ENCODE measurements around the gene RNF213. TPM values are rescaled to one million over a fixed set of nuclear protein-coding genes. Genes with fewer than 3 reads are reported as not detected.

RNF213 gene
- total RNA-seq, 2 donors from 2014 or later: 546 to 651 TPM

GRCh38 chr17:80377798-80378197 lies 117.1 kb downstream of the RNF213 start:
- Mint-ChIP-seq H3K4me3 (no peak overlapping the region), H3K27ac (peak overlapping the region; percentile 84), H3K36me3 (ENCODE audit: insufficient read depth in 2 of 2) (peaks cover 19 to 59% of the 10 kb centered on the region in 2 donors), H3K4me1 (ENCODE audit: low read depth) (no peaks in the 10 kb centered on the region), H3K9me3 (no peaks in the 10 kb centered on the region), H3K27me3 (ENCODE audit: low read depth) (no peaks in the 10 kb centered on the region)
- DNase-seq (no peak), ATAC-seq (replicated peaks in 1 of 2) (peak in 1 of 2 donors; percentile 10)

- no peaks in the 10 kb centered on the region for H3K27me3 Mint-ChIP-seq (ENCODE audit: low read depth)
- ATAC-seq (replicated peaks in 1 of 2) (no peak), DNase-seq (no peak)
- H3K36me3 Mint-ChIP-seq (ENCODE audit: insufficient read depth in 2 of 2): peaks cover 23 to 68% of the 10 kb centered on the region in 2 donors
- H3K4me1 Mint-ChIP-seq (ENCODE audit: low read depth): no peaks in the 10 kb centered on the region
- no peak overlapping the region for H3K4me3 Mint-ChIP-seq
- H3K9me3 Mint-ChIP-seq: no peaks in the 10 kb centered on the region
- H3K27ac Mint-ChIP-seq: peak overlapping the region; percentile 16
Measured at GRCh38 chr17:80379348-80379747, 118.7 kb downstream of the RNF213 start.

GRCh38 chr17:80380068-80380467 lies 119.4 kb downstream of the RNF213 start:
- Mint-ChIP-seq H3K27ac (peak overlapping the region; percentile 46), H3K4me3 (no peak overlapping the region), H3K9me3 (no peaks in the 10 kb centered on the region), H3K27me3 (ENCODE audit: low read depth) (no peaks in the 10 kb centered on the region), H3K36me3 (ENCODE audit: insufficient read depth in 2 of 2) (peaks cover 25 to 66% of the 10 kb centered on the region in 2 donors), H3K4me1 (ENCODE audit: low read depth) (no peaks in the 10 kb centered on the region)
- DNase-seq (no peak), ATAC-seq (replicated peaks in 1 of 2) (no peak)

- DNase-seq (no peak), ATAC-seq (replicated peaks in 1 of 2) (no peak)
- Mint-ChIP-seq H3K9me3 (no peaks in the 10 kb centered on the region), H3K27ac (peak overlapping the region; percentile 58), H3K27me3 (ENCODE audit: low read depth) (no peaks in the 10 kb centered on the region), H3K4me3 (no peak overlapping the region), H3K4me1 (ENCODE audit: low read depth) (no peaks in the 10 kb centered on the region), H3K36me3 (ENCODE audit: insufficient read depth in 2 of 2) (peaks cover 25 to 63% of the 10 kb centered on the region in 2 donors)
Measured at GRCh38 chr17:80380555-80381002, 119.9 kb downstream of the RNF213 start.

GRCh38 chr17:80381416-80381923 lies 120.8 kb downstream of the RNF213 start:
- H3K4me1 Mint-ChIP-seq (ENCODE audit: low read depth): no peaks in the 10 kb centered on the region
- ATAC-seq (replicated peaks in 1 of 2) (no peak), DNase-seq (no peak)
- no peaks in the 10 kb centered on the region for H3K9me3 Mint-ChIP-seq
- H3K4me3 Mint-ChIP-seq: no peak overlapping the region
- H3K36me3 Mint-ChIP-seq (ENCODE audit: insufficient read depth in 2 of 2): peaks cover 25 to 66% of the 10 kb centered on the region in 2 donors
- H3K27ac Mint-ChIP-seq: no peak overlapping the region
- H3K27me3 Mint-ChIP-seq (ENCODE audit: low read depth): no peaks in the 10 kb centered on the region

GRCh38 chr17:80382446-80382845 lies 121.8 kb downstream of the RNF213 start:
- ATAC-seq (replicated peaks in 1 of 2): no peak
- no peaks in the 10 kb centered on the region for H3K27me3 Mint-ChIP-seq (ENCODE audit: low read depth)
- peak overlapping the region; percentile 75 for H3K27ac Mint-ChIP-seq
- H3K4me1 Mint-ChIP-seq (ENCODE audit: low read depth): no peaks in the 10 kb centered on the region
- no peak for DNase-seq
- no peaks in the 10 kb centered on the region for H3K9me3 Mint-ChIP-seq
- peaks cover 24 to 63% of the 10 kb centered on the region in 2 donors for H3K36me3 Mint-ChIP-seq (ENCODE audit: insufficient read depth in 2 of 2)
- no peak overlapping the region for H3K4me3 Mint-ChIP-seq

GRCh38 chr17:80382956-80383355 lies 122.3 kb downstream of the RNF213 start:
- peaks cover 21 to 62% of the 10 kb centered on the region in 2 donors for H3K36me3 Mint-ChIP-seq (ENCODE audit: insufficient read depth in 2 of 2)
- no peak for ATAC-seq (replicated peaks in 1 of 2)
- no peaks in the 10 kb centered on the region for H3K9me3 Mint-ChIP-seq
- H3K4me1 Mint-ChIP-seq (ENCODE audit: low read depth): no peaks in the 10 kb centered on the region
- no peaks in the 10 kb centered on the region for H3K27me3 Mint-ChIP-seq (ENCODE audit: low read depth)
- no peak overlapping the region for H3K4me3 Mint-ChIP-seq
- no peak for DNase-seq
- peak overlapping the region; percentile 75 for H3K27ac Mint-ChIP-seq

- ATAC-seq (replicated peaks in 1 of 2): no peak
- Mint-ChIP-seq H3K9me3 (no peaks in the 10 kb centered on the region), H3K27ac (peak overlapping the region; percentile 71), H3K36me3 (ENCODE audit: insufficient read depth in 2 of 2) (peaks cover 26 to 59% of the 10 kb centered on the region in 2 donors), H3K27me3 (ENCODE audit: low read depth) (no peaks in the 10 kb centered on the region), H3K4me1 (ENCODE audit: low read depth) (no peaks in the 10 kb centered on the region), H3K4me3 (no peak overlapping the region)
- DNase-seq: no peak
Measured at GRCh38 chr17:80384078-80384960, 123.7 kb downstream of the RNF213 start.

- no peaks in the 10 kb centered on the region for H3K9me3 Mint-ChIP-seq
- H3K4me1 Mint-ChIP-seq (ENCODE audit: low read depth): no peaks in the 10 kb centered on the region
- H3K36me3 Mint-ChIP-seq (ENCODE audit: insufficient read depth in 2 of 2): peaks cover 28 to 59% of the 10 kb centered on the region in 2 donors
- H3K27ac Mint-ChIP-seq: no peak overlapping the region
- no peak for DNase-seq
- no peak overlapping the region for H3K4me3 Mint-ChIP-seq
- H3K27me3 Mint-ChIP-seq (ENCODE audit: low read depth): no peaks in the 10 kb centered on the region
- no peak for ATAC-seq (replicated peaks in 1 of 2)
Measured at GRCh38 chr17:80385046-80385445, 124.4 kb downstream of the RNF213 start.

- Mint-ChIP-seq H3K4me1 (ENCODE audit: low read depth) (no peaks in the 10 kb centered on the region), H3K27me3 (ENCODE audit: low read depth) (no peaks in the 10 kb centered on the region), H3K36me3 (ENCODE audit: insufficient read depth in 2 of 2) (peaks cover 28 to 54% of the 10 kb centered on the region in 2 donors), H3K4me3 (no peak overlapping the region), H3K9me3 (no peaks in the 10 kb centered on the region), H3K27ac (no peak overlapping the region)
- peak in 1 of 2 donors; percentile 8 for ATAC-seq (replicated peaks in 1 of 2)
- DNase-seq: no peak
Measured at GRCh38 chr17:80386341-80386740, 125.7 kb downstream of the RNF213 start.

- ATAC-seq (replicated peaks in 1 of 2) (no peak), DNase-seq (no peak)
- H3K4me3 Mint-ChIP-seq: no peak overlapping the region
- peak overlapping the region; percentile 7 for H3K27ac Mint-ChIP-seq
- H3K4me1 Mint-ChIP-seq (ENCODE audit: low read depth): no peaks in the 10 kb centered on the region
- peaks cover 30 to 55% of the 10 kb centered on the region in 2 donors for H3K36me3 Mint-ChIP-seq (ENCODE audit: insufficient read depth in 2 of 2)
- H3K27me3 Mint-ChIP-seq (ENCODE audit: low read depth): no peaks in the 10 kb centered on the region
- no peaks in the 10 kb centered on the region for H3K9me3 Mint-ChIP-seq
Measured at GRCh38 chr17:80387071-80387470, 126.4 kb downstream of the RNF213 start.

- H3K4me1 Mint-ChIP-seq (ENCODE audit: low read depth): no peaks in the 10 kb centered on the region
- H3K36me3 Mint-ChIP-seq (ENCODE audit: insufficient read depth in 2 of 2): peaks cover 26 to 48% of the 10 kb centered on the region in 2 donors
- H3K27ac Mint-ChIP-seq: no peak overlapping the region
- H3K9me3 Mint-ChIP-seq: no peaks in the 10 kb centered on the region
- H3K4me3 Mint-ChIP-seq: no peak overlapping the region
- H3K27me3 Mint-ChIP-seq (ENCODE audit: low read depth): no peaks in the 10 kb centered on the region
- no peak for ATAC-seq (replicated peaks in 1 of 2)
- no peak for DNase-seq
Measured at GRCh38 chr17:80388175-80388574, 127.5 kb downstream of the RNF213 start.

- DNase-seq: no peak
- ATAC-seq (replicated peaks in 1 of 2): no peak
Measured at GRCh38 chr17:80388601-80389000, 127.9 kb downstream of the RNF213 start.

More at GRCh38 chr17:80388601-80389000, 127.9 kb downstream of the RNF213 start:
- Mint-ChIP-seq H3K4me3 (no peak overlapping the region), H3K4me1 (ENCODE audit: low read depth) (no peaks in the 10 kb centered on the region), H3K27ac (no peak overlapping the region), H3K27me3 (ENCODE audit: low read depth) (no peaks in the 10 kb centered on the region), H3K9me3 (no peaks in the 10 kb centered on the region), H3K36me3 (ENCODE audit: insufficient read depth in 2 of 2) (peaks cover 23 to 48% of the 10 kb centered on the region in 2 donors)

Measured in activated T-cell treated with anti-CD3 and anti-CD28 coated beads, Interleukin-2, amount 50 U/mL, for 72 hours (primary cell).